Measurements from ENCODE around the gene DGKH. TPM values are rescaled to one million over a fixed set of nuclear protein-coding genes. Genes with fewer than 3 reads are reported as not detected.
"Not testable (repeated sequence)": the region's sequence is repeated elsewhere in the genome, so short reads cannot be mapped to it uniquely, and the experiment has no call there.

The DGKH gene
- total RNA-seq, 1 experiment from 2014 or later: 5.2 TPM

DNA sequence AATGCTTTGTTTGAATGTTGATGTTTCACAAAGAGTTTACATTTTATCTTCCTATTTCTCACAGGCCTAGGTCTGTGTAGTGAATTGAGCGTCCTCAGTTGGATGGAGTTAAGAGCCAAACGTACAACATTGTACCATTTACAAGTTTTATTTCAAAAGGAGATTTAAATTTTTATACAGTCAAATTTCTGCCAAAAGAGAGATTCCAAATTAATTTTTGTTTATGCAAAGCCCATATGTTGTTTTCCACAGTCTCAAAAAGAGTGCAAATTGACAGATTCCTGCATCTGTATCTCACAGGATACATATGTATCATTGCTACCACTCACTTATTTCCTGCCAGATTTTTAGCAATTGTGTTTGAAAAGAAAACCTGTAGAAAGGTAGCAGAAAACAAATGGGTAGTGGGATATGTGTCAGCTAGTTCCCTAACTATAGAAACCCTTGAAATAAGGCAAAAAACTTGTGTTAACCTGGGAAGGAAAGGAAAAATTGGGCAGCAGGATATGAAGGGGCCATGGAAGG, 46.1 kb downstream of the DGKH start:
- Histone ChIP-seq H3K9me3 (no peaks in the 10 kb centered on the region), H3K27me3 (replicated peaks; ENCODE audit: control insufficient read depth, insufficient read depth, low read length) (no peaks in the 10 kb centered on the region), H3K4me3 (ENCODE audit: low read depth, low read length) (no peak overlapping the region), H3K4me1 (no peaks in the 10 kb centered on the region), H3K36me3 (ENCODE audit: control insufficient read depth, insufficient read depth, low read length) (no peaks in the 10 kb centered on the region)
- Mint-ChIP-seq H3K4me1 (ENCODE audit: low read depth, unreplicated experiment) (no peaks in the 10 kb centered on the region), H3K27me3 (ENCODE audit: insufficient read depth, unreplicated experiment) (peaks cover 3% of the 10 kb centered on the region), H3K27ac (ENCODE audit: unreplicated experiment) (no peak overlapping the region), H3K36me3 (ENCODE audit: insufficient read depth, unreplicated experiment) (no peaks in the 10 kb centered on the region), H3K4me3 (ENCODE audit: unreplicated experiment) (no peak overlapping the region), H3K9me3 (ENCODE audit: unreplicated experiment) (no peaks in the 10 kb centered on the region)
- ChIA-PET CTCF (no interaction called here), POLR2A (no interaction called here)
- no peak for DNase-seq
- BruUV-seq (replicated peaks): no TSS peak
- intact Hi-C loops (cut with micrococcal nuclease; ENCODE audit: unreplicated experiment): no loop called here
- TF ChIP-seq, protein P1, sequence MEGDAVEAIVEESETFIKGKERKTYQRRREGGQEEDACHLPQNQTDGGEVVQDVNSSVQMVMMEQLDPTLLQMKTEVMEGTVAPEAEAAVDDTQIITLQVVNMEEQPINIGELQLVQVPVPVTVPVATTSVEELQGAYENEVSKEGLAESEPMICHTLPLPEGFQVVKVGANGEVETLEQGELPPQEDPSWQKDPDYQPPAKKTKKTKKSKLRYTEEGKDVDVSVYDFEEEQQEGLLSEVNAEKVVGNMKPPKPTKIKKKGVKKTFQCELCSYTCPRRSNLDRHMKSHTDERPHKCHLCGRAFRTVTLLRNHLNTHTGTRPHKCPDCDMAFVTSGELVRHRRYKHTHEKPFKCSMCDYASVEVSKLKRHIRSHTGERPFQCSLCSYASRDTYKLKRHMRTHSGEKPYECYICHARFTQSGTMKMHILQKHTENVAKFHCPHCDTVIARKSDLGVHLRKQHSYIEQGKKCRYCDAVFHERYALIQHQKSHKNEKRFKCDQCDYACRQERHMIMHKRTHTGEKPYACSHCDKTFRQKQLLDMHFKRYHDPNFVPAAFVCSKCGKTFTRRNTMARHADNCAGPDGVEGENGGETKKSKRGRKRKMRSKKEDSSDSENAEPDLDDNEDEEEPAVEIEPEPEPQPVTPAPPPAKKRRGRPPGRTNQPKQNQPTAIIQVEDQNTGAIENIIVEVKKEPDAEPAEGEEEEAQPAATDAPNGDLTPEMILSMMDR (IDR thresholded peaks at IDR 0.05; ENCODE audit: insufficient read depth in 1 of 2, low read depth in 1 of 2, low read length in 1 of 2, severe bottlenecking in 1 of 2, unreplicated experiment in 1 of 2): no peak

DNA sequence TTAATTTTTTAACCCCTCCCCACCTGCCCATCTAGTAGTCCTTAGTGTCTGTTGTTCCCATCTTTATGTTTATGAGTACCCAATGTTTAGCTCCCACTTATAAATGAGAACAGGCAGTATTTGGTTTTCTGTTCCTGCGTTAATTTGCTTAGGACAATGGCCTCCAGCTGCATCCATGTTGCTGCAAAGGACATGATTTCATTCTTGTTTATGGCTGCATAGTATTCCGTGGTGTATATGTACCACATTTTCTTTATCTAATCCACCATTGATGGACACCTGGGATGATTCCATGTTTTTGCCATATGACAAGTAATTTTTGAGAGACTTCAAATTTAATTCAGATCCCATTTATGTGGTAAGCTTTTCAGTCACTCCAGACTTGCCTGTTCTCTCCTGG, 47.8 kb downstream of the DGKH start:
- POLR2A ChIA-PET; DNase-seq; H3K4me1 ChIP-seq; H3K4me3 Mint-ChIP-seq (ENCODE audit: unreplicated experiment); H3K27me3 ChIP-seq (replicated peaks; ENCODE audit: control insufficient read depth, insufficient read depth, low read length); intact Hi-C loops (cut with micrococcal nuclease; ENCODE audit: unreplicated experiment); H3K4me1 Mint-ChIP-seq (ENCODE audit: low read depth, unreplicated experiment); H3K36me3 Mint-ChIP-seq (ENCODE audit: insufficient read depth, unreplicated experiment); BruUV-seq (replicated peaks); H3K36me3 ChIP-seq (ENCODE audit: control insufficient read depth, insufficient read depth, low read length); H3K27me3 Mint-ChIP-seq (ENCODE audit: insufficient read depth, unreplicated experiment); CTCF ChIA-PET; H3K27ac Mint-ChIP-seq (ENCODE audit: unreplicated experiment); H3K4me3 ChIP-seq (ENCODE audit: low read depth, low read length); H3K9me3 ChIP-seq; H3K9me3 Mint-ChIP-seq (ENCODE audit: unreplicated experiment): not testable (repeated sequence)

DNA sequence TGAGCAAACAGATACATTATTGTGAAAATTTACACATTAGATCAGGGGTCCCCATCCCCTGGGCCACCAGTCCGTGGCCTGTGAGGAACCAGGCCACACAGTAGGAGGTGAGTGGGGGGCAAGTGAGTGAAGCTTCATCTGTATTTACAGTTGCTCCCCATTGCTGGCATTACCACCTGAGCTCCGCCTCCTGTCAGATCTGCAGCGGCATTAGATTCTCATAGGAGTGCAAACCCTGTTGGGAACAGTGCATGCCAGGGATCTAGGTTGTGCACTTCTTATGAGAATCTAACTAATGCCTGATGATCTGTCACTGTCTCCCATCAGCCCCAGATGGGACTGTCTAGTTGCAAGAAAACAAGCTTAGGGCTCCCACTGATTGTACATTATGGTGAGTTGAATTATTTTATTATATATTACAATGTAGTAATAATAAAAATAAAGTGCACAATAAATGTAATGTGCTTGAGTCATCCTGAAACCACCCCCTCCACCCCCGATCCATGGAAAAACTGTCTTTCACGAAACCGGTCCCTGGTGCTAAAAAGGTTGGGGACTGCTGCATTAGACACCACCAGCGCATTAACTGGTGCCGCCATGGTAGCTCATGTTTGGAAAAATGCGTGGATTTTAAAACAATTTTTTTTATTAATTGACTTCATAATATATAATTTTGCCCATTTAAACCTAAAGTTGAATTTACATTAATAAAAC, 51.7 kb downstream of the DGKH start:
- TF ChIP-seq, protein P1 (IDR thresholded peaks at IDR 0.05; ENCODE audit: insufficient read depth in 1 of 2, low read depth in 1 of 2, low read length in 1 of 2, severe bottlenecking in 1 of 2, unreplicated experiment in 1 of 2): no peak
- POLR2A ChIA-PET: no interaction called here

More for the DNA sequence above, 51.7 kb downstream of the DGKH start:
- Histone ChIP-seq H3K4me1 (peaks cover 1% of the 10 kb centered on the region; the same call in 1 of the 2 replicates), H3K4me3 (ENCODE audit: low read depth, low read length) (no peak overlapping the region), H3K36me3 (ENCODE audit: control insufficient read depth, insufficient read depth, low read length) (no peaks in the 10 kb centered on the region), H3K27me3 (replicated peaks; ENCODE audit: control insufficient read depth, insufficient read depth, low read length) (no peaks in the 10 kb centered on the region), H3K9me3 (no peaks in the 10 kb centered on the region)
- BruUV-seq (replicated peaks): no TSS peak
- H3K9me3 Mint-ChIP-seq (ENCODE audit: unreplicated experiment): no peaks in the 10 kb centered on the region
- H3K4me1 Mint-ChIP-seq (ENCODE audit: low read depth, unreplicated experiment): no peaks in the 10 kb centered on the region
- no peak overlapping the region for H3K27ac Mint-ChIP-seq (ENCODE audit: unreplicated experiment)
- DNase-seq: no peak
- no peaks in the 10 kb centered on the region for H3K27me3 Mint-ChIP-seq (ENCODE audit: insufficient read depth, unreplicated experiment)
- CTCF ChIA-PET: no interaction called here
- intact Hi-C loops (cut with micrococcal nuclease; ENCODE audit: unreplicated experiment): no loop called here
- H3K36me3 Mint-ChIP-seq (ENCODE audit: insufficient read depth, unreplicated experiment): no peaks in the 10 kb centered on the region
- no peak overlapping the region for H3K4me3 Mint-ChIP-seq (ENCODE audit: unreplicated experiment)
